ENCODE data around the gene IFT43.

IFT43 gene

GRCh38 chr14:75980856-75981255 is 4.7 kb upstream of the IFT43 start:
- H3K36me3 ChIP-seq (ENCODE audit: control insufficient read depth, insufficient read depth, low read length): no peaks in the 10 kb centered on the region
- H3K9ac ChIP-seq (ENCODE audit: low read depth, low read length): no peak overlapping the region
- H3K4me1 ChIP-seq (ENCODE audit: control insufficient read depth, insufficient read depth, low read length): peaks cover 28% of the 10 kb centered on the region
- H3K27me3 ChIP-seq (ENCODE audit: control insufficient read depth, insufficient read depth, low read length): peaks cover 39% of the 10 kb centered on the region
- H3K27ac ChIP-seq (ENCODE audit: low read depth, low read length): no peak overlapping the region
- H3K4me3 ChIP-seq (ENCODE audit: low read depth, low read length): peak overlapping the region; percentile 78; the same call in 1 of the 2 replicates
- H3K9me3 ChIP-seq (ENCODE audit: control insufficient read depth, insufficient read depth, low read length): no peaks in the 10 kb centered on the region

GRCh38 chr14:75981426-75982265 is 3.9 kb upstream of the IFT43 start, which contains the start of gene TGFB3:
TGFB3 (minus strand) TSS chr14:75981995; CDS start chr14:75980893, 1,102 bp downstream.
- Histone ChIP-seq H3K9me3 (ENCODE audit: control insufficient read depth, insufficient read depth, low read length) (no peaks in the 10 kb centered on the region), H3K4me3 (ENCODE audit: low read depth, low read length) (peak within 1 kb of the TSS; percentile 78), H3K4me1 (ENCODE audit: control insufficient read depth, insufficient read depth, low read length) (peaks cover 30% of the 10 kb centered on the region), H3K9ac (ENCODE audit: low read depth, low read length) (no peak within 1 kb of the TSS), H3K36me3 (ENCODE audit: control insufficient read depth, insufficient read depth, low read length) (no peaks in the 10 kb centered on the region), H3K27me3 (ENCODE audit: control insufficient read depth, insufficient read depth, low read length) (peaks cover 39% of the 10 kb centered on the region), H3K27ac (ENCODE audit: low read depth, low read length) (peak within 1 kb of the TSS; percentile 14)

DNA sequence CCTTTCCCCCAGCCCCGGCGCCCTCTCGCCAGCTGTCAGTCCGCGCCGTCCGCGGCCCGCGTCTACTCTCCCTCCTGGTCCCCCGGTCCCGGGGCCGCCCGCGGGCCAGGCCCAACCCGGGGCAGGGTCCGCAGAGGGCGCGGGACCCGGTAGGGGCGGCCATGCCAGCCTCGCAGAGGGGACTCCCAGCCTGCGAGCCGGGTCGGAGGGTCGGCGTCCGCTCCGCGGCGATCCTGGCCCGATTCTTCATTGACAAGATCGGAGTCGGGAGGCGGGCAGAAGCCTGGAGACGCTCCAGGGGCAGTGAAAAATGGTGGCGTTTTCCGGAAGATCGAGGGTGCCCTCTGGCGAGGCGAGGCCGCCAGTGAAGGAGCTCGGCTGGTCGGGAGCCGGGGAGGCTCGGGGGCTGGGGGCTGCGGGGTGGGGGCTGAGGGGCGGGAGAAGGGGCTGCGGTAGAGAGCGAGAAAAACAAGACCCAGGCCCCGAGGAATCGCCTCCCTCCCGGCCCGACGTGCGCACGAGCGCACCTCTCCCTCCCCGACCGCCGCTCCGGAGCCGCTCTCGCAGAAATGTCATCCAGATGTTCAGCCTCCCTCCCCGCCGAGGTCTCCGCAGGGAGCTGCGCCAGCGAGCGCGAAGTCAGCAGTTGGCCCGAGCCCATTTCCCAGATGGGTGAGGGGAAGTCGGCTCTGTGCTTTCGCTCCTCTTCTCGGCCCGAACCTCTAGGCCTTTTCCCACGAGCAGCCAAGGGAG is 3.1 kb upstream of the IFT43 start:
- Histone ChIP-seq H3K4me3 (ENCODE audit: low read depth, low read length) (peak overlapping the region; percentile 78), H3K27ac (ENCODE audit: low read depth, low read length) (peak overlapping the region; percentile 14), H3K9me3 (ENCODE audit: control insufficient read depth, insufficient read depth, low read length) (no peaks in the 10 kb centered on the region), H3K9ac (ENCODE audit: low read depth, low read length) (no peak overlapping the region), H3K36me3 (ENCODE audit: control insufficient read depth, insufficient read depth, low read length) (no peaks in the 10 kb centered on the region), H3K27me3 (ENCODE audit: control insufficient read depth, insufficient read depth, low read length) (peaks cover 39% of the 10 kb centered on the region), H3K4me1 (ENCODE audit: control insufficient read depth, insufficient read depth, low read length) (peaks cover 30% of the 10 kb centered on the region)

- Histone ChIP-seq H3K27ac (ENCODE audit: low read depth, low read length) (no peak overlapping the region), H3K4me3 (ENCODE audit: low read depth, low read length) (peak overlapping the region; percentile 78), H3K9ac (ENCODE audit: low read depth, low read length) (no peak overlapping the region), H3K9me3 (ENCODE audit: control insufficient read depth, insufficient read depth, low read length) (no peaks in the 10 kb centered on the region), H3K36me3 (ENCODE audit: control insufficient read depth, insufficient read depth, low read length) (no peaks in the 10 kb centered on the region), H3K27me3 (ENCODE audit: control insufficient read depth, insufficient read depth, low read length) (peaks cover 39% of the 10 kb centered on the region), H3K4me1 (ENCODE audit: control insufficient read depth, insufficient read depth, low read length) (peaks cover 24% of the 10 kb centered on the region)
Measured at GRCh38 chr14:75983019-75983358, 2.6 kb upstream of the IFT43 start.

- Histone ChIP-seq H3K36me3 (ENCODE audit: control insufficient read depth, insufficient read depth, low read length) (peaks cover 3% of the 10 kb centered on the region; the same call in 1 of the 2 replicates), H3K4me3 (ENCODE audit: low read depth, low read length) (no peak overlapping the region), H3K27me3 (ENCODE audit: control insufficient read depth, insufficient read depth, low read length) (peaks cover 39% of the 10 kb centered on the region), H3K9me3 (ENCODE audit: control insufficient read depth, insufficient read depth, low read length) (no peaks in the 10 kb centered on the region), H3K4me1 (ENCODE audit: control insufficient read depth, insufficient read depth, low read length) (peaks cover 23% of the 10 kb centered on the region), H3K9ac (ENCODE audit: low read depth, low read length) (no peak overlapping the region), H3K27ac (ENCODE audit: low read depth, low read length) (no peak overlapping the region)
Measured at GRCh38 chr14:75984674-75985073, 889 bp upstream of the IFT43 start.

DNA sequence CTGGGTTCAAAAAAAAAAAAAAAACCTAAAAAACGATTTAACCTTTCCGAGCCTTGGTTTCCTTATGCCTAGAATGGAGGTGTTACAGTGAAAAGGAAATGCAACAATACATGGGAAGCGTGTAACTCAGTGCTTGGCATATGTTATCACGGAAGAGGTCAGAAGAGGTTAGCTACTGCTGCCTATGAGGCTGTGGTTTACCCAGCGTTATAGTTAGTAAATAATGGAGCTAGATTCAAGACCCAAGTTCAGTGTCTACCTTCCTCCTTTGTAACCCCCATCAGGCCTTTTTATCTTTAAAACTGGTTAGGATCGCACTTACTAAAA is 839 bp downstream of the IFT43 start:
- H3K36me3 ChIP-seq (ENCODE audit: control insufficient read depth, insufficient read depth, low read length): peaks cover 14% of the 10 kb centered on the region
- H3K27me3 ChIP-seq (ENCODE audit: control insufficient read depth, insufficient read depth, low read length): peaks cover 31% of the 10 kb centered on the region
- peak overlapping the region; percentile 75; the same call in 1 of the 2 replicates for H3K9ac ChIP-seq (ENCODE audit: low read depth, low read length)
- H3K9me3 ChIP-seq (ENCODE audit: control insufficient read depth, insufficient read depth, low read length): no peaks in the 10 kb centered on the region
- peak overlapping the region; percentile 94 for H3K4me3 ChIP-seq (ENCODE audit: low read depth, low read length)
- H3K27ac ChIP-seq (ENCODE audit: low read depth, low read length): no peak overlapping the region
- peaks cover 15% of the 10 kb centered on the region for H3K4me1 ChIP-seq (ENCODE audit: control insufficient read depth, insufficient read depth, low read length)

GRCh38 chr14:75987201-75987970 is 1.8 kb downstream of the IFT43 start:
- H3K4me3 ChIP-seq (ENCODE audit: low read depth, low read length): no peak overlapping the region
- H3K27me3 ChIP-seq (ENCODE audit: control insufficient read depth, insufficient read depth, low read length): peaks cover 27% of the 10 kb centered on the region
- peaks cover 14% of the 10 kb centered on the region for H3K4me1 ChIP-seq (ENCODE audit: control insufficient read depth, insufficient read depth, low read length)

DNA sequence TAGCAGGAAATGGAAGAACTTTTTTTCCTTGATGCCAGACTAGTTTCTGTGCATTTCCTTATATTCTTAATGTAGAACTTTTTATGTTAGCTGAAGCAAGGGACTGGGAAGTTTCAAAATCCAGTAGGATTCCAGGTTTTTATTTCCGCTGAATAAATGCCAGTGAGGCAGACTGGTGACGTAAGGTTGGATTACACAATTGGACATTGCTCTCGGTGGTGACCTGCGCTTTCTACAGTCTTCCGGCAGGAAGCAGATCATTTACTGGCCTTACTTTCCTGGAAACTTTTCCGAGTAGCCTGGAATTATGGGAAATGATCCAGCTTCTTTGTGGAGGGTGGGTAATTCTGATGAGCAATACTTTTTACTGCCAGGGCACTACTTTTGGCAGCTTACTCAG is 3.6 kb downstream of the IFT43 start:
- peaks cover 14% of the 10 kb centered on the region for H3K36me3 ChIP-seq (ENCODE audit: control insufficient read depth, insufficient read depth, low read length)
- H3K4me3 ChIP-seq (ENCODE audit: low read depth, low read length): no peak overlapping the region
- peaks cover 9% of the 10 kb centered on the region for H3K4me1 ChIP-seq (ENCODE audit: control insufficient read depth, insufficient read depth, low read length)
- no peak overlapping the region for H3K27ac ChIP-seq (ENCODE audit: low read depth, low read length)
- no peak overlapping the region for H3K9ac ChIP-seq (ENCODE audit: low read depth, low read length)
- peaks cover 12% of the 10 kb centered on the region for H3K27me3 ChIP-seq (ENCODE audit: control insufficient read depth, insufficient read depth, low read length)
- no peaks in the 10 kb centered on the region for H3K9me3 ChIP-seq (ENCODE audit: control insufficient read depth, insufficient read depth, low read length)

More at GRCh38 chr14:75987201-75987970, 1.8 kb downstream of the IFT43 start:
- Histone ChIP-seq H3K27ac (ENCODE audit: low read depth, low read length) (no peak overlapping the region), H3K36me3 (ENCODE audit: control insufficient read depth, insufficient read depth, low read length) (peaks cover 14% of the 10 kb centered on the region), H3K9me3 (ENCODE audit: control insufficient read depth, insufficient read depth, low read length) (no peaks in the 10 kb centered on the region), H3K9ac (ENCODE audit: low read depth, low read length) (no peak overlapping the region)

- no peak overlapping the region for H3K27ac ChIP-seq (ENCODE audit: low read depth, low read length)
- H3K9me3 ChIP-seq (ENCODE audit: control insufficient read depth, insufficient read depth, low read length): no peaks in the 10 kb centered on the region
- no peak overlapping the region for H3K9ac ChIP-seq (ENCODE audit: low read depth, low read length)
- no peak overlapping the region for H3K4me3 ChIP-seq (ENCODE audit: low read depth, low read length)
- peaks cover 8% of the 10 kb centered on the region for H3K4me1 ChIP-seq (ENCODE audit: control insufficient read depth, insufficient read depth, low read length)
- H3K36me3 ChIP-seq (ENCODE audit: control insufficient read depth, insufficient read depth, low read length): peaks cover 14% of the 10 kb centered on the region
- peaks cover under 1% of the 10 kb centered on the region; the same call in 1 of the 2 replicates for H3K27me3 ChIP-seq (ENCODE audit: control insufficient read depth, insufficient read depth, low read length)
Measured at GRCh38 chr14:75990297-75990696, 4.7 kb downstream of the IFT43 start.

DNA sequence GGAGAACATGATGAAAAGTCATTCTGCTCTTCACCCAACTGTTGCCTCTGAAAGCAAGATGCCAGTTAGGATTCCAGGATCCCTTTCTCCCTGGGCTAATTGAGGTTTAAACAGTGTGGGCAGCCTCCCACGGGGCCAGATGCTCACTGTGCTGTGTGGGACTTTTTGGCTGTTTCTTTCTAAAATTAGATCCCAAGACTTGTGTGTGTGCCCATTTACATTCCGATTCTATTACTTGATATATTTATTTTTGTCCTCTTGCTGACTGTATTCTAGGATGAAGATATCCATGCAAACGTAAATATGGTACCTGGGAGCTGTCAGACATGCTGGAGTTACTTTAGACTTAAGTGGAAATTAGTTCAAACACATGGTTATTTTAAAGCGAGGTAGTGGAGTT is 6.2 kb downstream of the IFT43 start:
- no peaks in the 10 kb centered on the region for H3K27me3 ChIP-seq (ENCODE audit: control insufficient read depth, insufficient read depth, low read length)
- no peak overlapping the region for H3K27ac ChIP-seq (ENCODE audit: low read depth, low read length)
- H3K9ac ChIP-seq (ENCODE audit: low read depth, low read length): no peak overlapping the region
- H3K9me3 ChIP-seq (ENCODE audit: control insufficient read depth, insufficient read depth, low read length): no peaks in the 10 kb centered on the region
- no peak overlapping the region for H3K4me3 ChIP-seq (ENCODE audit: low read depth, low read length)
- no peaks in the 10 kb centered on the region for H3K4me1 ChIP-seq (ENCODE audit: control insufficient read depth, insufficient read depth, low read length)
- peaks cover 14% of the 10 kb centered on the region for H3K36me3 ChIP-seq (ENCODE audit: control insufficient read depth, insufficient read depth, low read length)
